Muscle layer of duodenum (tissue), 2 donors: ENCODE measurements around the gene SLC6A6.

Source experiments
- H3K27ac ChIP-seq: one replicate; pipeline ENCODE4 v1.7.0; 2013; ENCODE audit warnings: mild to moderate bottlenecking, low read length
- H3K27me3 ChIP-seq: one replicate; pipeline ENCODE4 v1.7.0; 2013; ENCODE audit warnings: low read depth, mild to moderate bottlenecking, control low read depth, low read length
- H3K36me3 ChIP-seq, 2 donors: one replicate each; pipeline ENCODE4 v1.7.0; 2013; ENCODE audit warnings: low read length in 2 of 2, control low read depth in 1 of 2, mild to moderate bottlenecking in 1 of 2; ENCODE audit not compliant: insufficient read depth in 2 of 2, control insufficient read depth in 1 of 2
- H3K4me1 ChIP-seq, 2 donors: one replicate each; pipeline ENCODE4 v1.7.0; 2013; ENCODE audit warnings: low read length in 2 of 2, mild to moderate bottlenecking in 2 of 2, control low read depth in 1 of 2, moderate library complexity in 1 of 2; ENCODE audit not compliant: insufficient read depth in 2 of 2, control insufficient read depth in 1 of 2
- H3K4me3 ChIP-seq, 2 donors: one replicate each; pipeline ENCODE4 v1.7.0; 2013; ENCODE audit warnings: low read length in 2 of 2, low read depth in 1 of 2, mild to moderate bottlenecking in 1 of 2
- H3K9me3 ChIP-seq, 2 donors: one replicate each; pipeline ENCODE4 v1.7.0; 2013; ENCODE audit warnings: low read length in 2 of 2, control low read depth in 1 of 2, mild to moderate bottlenecking in 1 of 2; ENCODE audit not compliant: control insufficient read depth in 1 of 2
- donor health status: healthy.

SLC6A6 gene

GRCh38 chr3:14440531-14441239 is 38.3 kb downstream of the SLC6A6 start:
- H3K4me1 ChIP-seq = peaks cover 25 to 38% of the 10 kb centered on the region in 2 donors
- H3K36me3 ChIP-seq = peaks cover 0 to 3% of the 10 kb centered on the region in 2 donors
- H3K27ac ChIP-seq = no peak overlapping the region
- H3K27me3 ChIP-seq = no peaks in the 10 kb centered on the region
- no peak overlapping the region for H3K4me3 ChIP-seq
- H3K9me3 ChIP-seq = no peaks in the 10 kb centered on the region

GRCh38 chr3:14441240-14441919 is 39.0 kb downstream of the SLC6A6 start:
- no peak overlapping the region for H3K27ac ChIP-seq
- H3K27me3 ChIP-seq = no peaks in the 10 kb centered on the region
- peaks cover 7 to 10% of the 10 kb centered on the region in 2 donors for H3K36me3 ChIP-seq
- no peaks in the 10 kb centered on the region for H3K9me3 ChIP-seq
- H3K4me1 ChIP-seq = peaks cover 25 to 32% of the 10 kb centered on the region in 2 donors
- H3K4me3 ChIP-seq = no peak overlapping the region

GRCh38 chr3:14441920-14442300 is 39.5 kb downstream of the SLC6A6 start:
- H3K36me3 ChIP-seq = peaks cover 11 to 15% of the 10 kb centered on the region in 2 donors
- H3K9me3 ChIP-seq = no peaks in the 10 kb centered on the region
- H3K4me1 ChIP-seq = peaks cover 20 to 27% of the 10 kb centered on the region in 2 donors
- H3K4me3 ChIP-seq = no peak overlapping the region
- H3K27ac ChIP-seq = no peak overlapping the region
- H3K27me3 ChIP-seq = no peaks in the 10 kb centered on the region

GRCh38 chr3:14444380-14444779 is 42.0 kb downstream of the SLC6A6 start:
- Histone ChIP-seq H3K9me3 (no peaks in the 10 kb centered on the region), H3K27ac (no peak overlapping the region), H3K4me3 (no peak overlapping the region), H3K4me1 (peaks cover 6 to 14% of the 10 kb centered on the region in 2 donors), H3K36me3 (peaks cover 26 to 33% of the 10 kb centered on the region in 2 donors), H3K27me3 (no peaks in the 10 kb centered on the region)

- Histone ChIP-seq H3K27ac (no peak overlapping the region), H3K4me1 (peaks cover 0 to 5% of the 10 kb centered on the region in 2 donors), H3K4me3 (no peak overlapping the region), H3K9me3 (no peaks in the 10 kb centered on the region), H3K36me3 (peaks cover 29 to 33% of the 10 kb centered on the region in 2 donors), H3K27me3 (no peaks in the 10 kb centered on the region)
Measured at GRCh38 chr3:14445773-14446172, 43.4 kb downstream of the SLC6A6 start.

GRCh38 chr3:14446988-14447570 is 44.7 kb downstream of the SLC6A6 start:
- Histone ChIP-seq H3K4me3 (no peak overlapping the region), H3K27me3 (no peaks in the 10 kb centered on the region), H3K4me1 (peaks cover 7 to 11% of the 10 kb centered on the region in 2 donors), H3K36me3 (peaks cover 33% of the 10 kb centered on the region in 2 donors), H3K9me3 (no peaks in the 10 kb centered on the region), H3K27ac (no peak overlapping the region)

GRCh38 chr3:14448063-14448462 is 45.7 kb downstream of the SLC6A6 start:
- no peaks in the 10 kb centered on the region for H3K27me3 ChIP-seq
- H3K4me1 ChIP-seq = peaks cover 14 to 15% of the 10 kb centered on the region in 2 donors
- no peak overlapping the region for H3K4me3 ChIP-seq
- no peak overlapping the region for H3K27ac ChIP-seq
- no peaks in the 10 kb centered on the region for H3K9me3 ChIP-seq
- peaks cover 33% of the 10 kb centered on the region in 2 donors for H3K36me3 ChIP-seq

- Histone ChIP-seq H3K4me1 (peaks cover 23 to 25% of the 10 kb centered on the region in 2 donors), H3K9me3 (no peaks in the 10 kb centered on the region), H3K27ac (no peak overlapping the region), H3K36me3 (peaks cover 33% of the 10 kb centered on the region in 2 donors), H3K4me3 (no peak overlapping the region), H3K27me3 (no peaks in the 10 kb centered on the region)
Measured at GRCh38 chr3:14448756-14449727, 46.6 kb downstream of the SLC6A6 start.

GRCh38 chr3:14450506-14450905 is 48.1 kb downstream of the SLC6A6 start:
- H3K27ac ChIP-seq = no peak overlapping the region
- H3K36me3 ChIP-seq = peaks cover 32 to 33% of the 10 kb centered on the region in 2 donors

GRCh38 chr3:14450922-14451606 is 48.7 kb downstream of the SLC6A6 start:
- Histone ChIP-seq H3K36me3 (peaks cover 27 to 29% of the 10 kb centered on the region in 2 donors), H3K9me3 (no peaks in the 10 kb centered on the region), H3K27ac (no peak overlapping the region), H3K27me3 (no peaks in the 10 kb centered on the region), H3K4me3 (no peak overlapping the region), H3K4me1 (peaks cover 23 to 35% of the 10 kb centered on the region in 2 donors)

More at GRCh38 chr3:14450506-14450905, 48.1 kb downstream of the SLC6A6 start:
- H3K27me3 ChIP-seq = no peaks in the 10 kb centered on the region
- H3K4me1 ChIP-seq = peaks cover 23 to 35% of the 10 kb centered on the region in 2 donors
- H3K9me3 ChIP-seq = no peaks in the 10 kb centered on the region
- H3K4me3 ChIP-seq = no peak overlapping the region
